IMR-90 (cell line): ENCODE data around the gene ARF5. TPM values are rescaled to one million over a fixed set of nuclear protein-coding genes. Genes with fewer than 3 reads are reported as not detected.

Experiments
- ATAC-seq: fragments of 200-7000 bp; cut with Tn5 transposase; 2 replicates; pipeline ENCODE4 v1.9.1; 2020; ENCODE audit warnings: low read depth, mild to moderate bottlenecking, moderate library complexity
- BruUV-seq: library from RNA; stranded (reverse); fragments of 400-500 nt; replicated peaks from 2 replicates; lab custom pipeline; 2021; lab: Mats Ljungman, UMichigan
- CTCF ChIA-PET: fragments of 300-600 bp; formaldehyde crosslinking; extraction: SDS; loops from one replicate; lab custom pipeline; 2021; ENCODE audit warnings: antibody characterized with exemption; lab: Yijun Ruan, JAX
- POLR2A ChIA-PET: fragments of 300-600 bp; sonication (Branson Sonifier 250); formaldehyde crosslinking; loops from one replicate; lab custom pipeline; 2022; ENCODE audit warnings: antibody characterized with exemption; ENCODE audit not compliant: unreplicated experiment; lab: Charles Lee
- DNase-seq: peaks from one replicate; pipeline ENCODE4 v3.0.0; 2013
- H2AFZ ChIP-seq: replicated peaks from 2 replicates; pipeline ENCODE3; 2013; ENCODE audit warnings: low read length, mild to moderate bottlenecking; ENCODE audit not compliant: poor library complexity
- H2AK5ac ChIP-seq: 2 replicates; pipeline ENCODE4 v1.6.1; 2013; ENCODE audit warnings: low read depth, low read length, inconsistent platforms
- H2AK9ac ChIP-seq: replicated peaks from 2 replicates; pipeline ENCODE3; 2013; ENCODE audit warnings: mild to moderate bottlenecking, low read depth, low read length, moderate library complexity; ENCODE audit not compliant: poor library complexity
- H2BK120ac ChIP-seq: 2 replicates; pipeline ENCODE4 v1.6.1; 2013; ENCODE audit warnings: low read depth, low read length, inconsistent platforms
- H2BK15ac ChIP-seq: 3 replicates; pipeline ENCODE4 v1.6.1; 2013; ENCODE audit warnings: low read depth, low read length, inconsistent platforms
- H2BK20ac ChIP-seq: 2 replicates; pipeline ENCODE4 v1.6.1; 2013; ENCODE audit warnings: low read depth, mild to moderate bottlenecking, inconsistent platforms, low read length, moderate library complexity
- H2BK5ac ChIP-seq: 2 replicates; pipeline ENCODE4 v1.6.1; 2013; ENCODE audit warnings: mild to moderate bottlenecking, low read depth, low read length, inconsistent platforms; ENCODE audit not compliant: poor library complexity, severe bottlenecking
- H3K14ac ChIP-seq: replicated peaks from 2 replicates; pipeline ENCODE4 v1.6.1; 2013; ENCODE audit warnings: low read depth, low read length, inconsistent platforms
- H3K18ac ChIP-seq: 2 replicates; pipeline ENCODE4 v1.6.1; 2013; ENCODE audit warnings: low read depth, low read length, control low read depth
- H3K23ac ChIP-seq: 2 replicates; pipeline ENCODE4 v1.6.1; 2013; ENCODE audit warnings: low read depth, low read length, inconsistent platforms
- H3K27ac ChIP-seq: 2 replicates; pipeline ENCODE4 v1.5.1; 2013; ENCODE audit warnings: mild to moderate bottlenecking, control low read depth, low read length; ENCODE audit not compliant: insufficient read depth
- H3K27me3 ChIP-seq: 2 replicates; pipeline ENCODE4 v1.6.1; 2013; ENCODE audit warnings: low read length; ENCODE audit not compliant: control insufficient read depth, insufficient read depth
- H3K36me3 ChIP-seq: 2 replicates; pipeline ENCODE4 v1.6.1; 2013; ENCODE audit warnings: low read length, mixed read lengths; ENCODE audit not compliant: control insufficient read depth, insufficient read depth
- H3K4ac ChIP-seq: 2 replicates; pipeline ENCODE4 v1.6.1; 2013; ENCODE audit warnings: low read depth, low read length, inconsistent platforms
- H3K4me1 ChIP-seq: 2 replicates; pipeline ENCODE4 v1.6.1; 2013; ENCODE audit warnings: low read length, mixed read lengths; ENCODE audit not compliant: control insufficient read depth, insufficient read depth
- H3K4me2 ChIP-seq: 2 replicates; pipeline ENCODE4 v1.6.1; 2013; ENCODE audit warnings: low read depth, mild to moderate bottlenecking, control low read depth, low read length, moderate library complexity
- H3K4me3 ChIP-seq: 2 replicates; pipeline ENCODE4 v1.5.1; 2013; ENCODE audit warnings: low read depth, mild to moderate bottlenecking, control low read depth, low read length, moderate library complexity; ENCODE audit not compliant: insufficient read depth
- H3K56ac ChIP-seq: 2 replicates; pipeline ENCODE4 v1.6.1; 2013; ENCODE audit warnings: low read length, inconsistent platforms; ENCODE audit not compliant: insufficient read depth; ENCODE audit errors: extremely low read depth
- H3K79me1 ChIP-seq, 2 experiments: 2 replicates each; pipeline ENCODE4 v1.6.1; 2013; ENCODE audit warnings: low read length in 2 of 2, inconsistent platforms in 1 of 2, low read depth in 1 of 2
- H3K9ac ChIP-seq: 2 replicates; pipeline ENCODE4 v1.6.1; 2013; ENCODE audit warnings: low read depth, low read length, control low read depth
- H3K9me1 ChIP-seq: 2 replicates; pipeline ENCODE4 v1.6.1; 2013; ENCODE audit warnings: low read length, inconsistent platforms; ENCODE audit not compliant: insufficient read depth
- H3K9me3 ChIP-seq: 2 replicates; pipeline ENCODE4 v1.6.1; 2013; ENCODE audit warnings: low read length; ENCODE audit not compliant: control insufficient read depth, insufficient read depth
- H4K20me1 ChIP-seq: 2 replicates; pipeline ENCODE4 v1.6.1; 2013; ENCODE audit warnings: low read length, inconsistent platforms; ENCODE audit not compliant: insufficient read depth
- H4K5ac ChIP-seq: 2 replicates; pipeline ENCODE4 v1.6.1; 2013; ENCODE audit warnings: mild to moderate bottlenecking, low read depth, low read length, control low read depth
- H4K8ac ChIP-seq, 2 experiments: 2 replicates each; pipeline ENCODE4 v1.6.1; 2013; ENCODE audit warnings: low read depth in 2 of 2, low read length in 2 of 2, control low read depth in 1 of 2, inconsistent platforms in 1 of 2
- H4K91ac ChIP-seq: 2 replicates; pipeline ENCODE4 v1.6.1; 2013; ENCODE audit warnings: low read depth, low read length, inconsistent platforms; ENCODE audit not compliant: insufficient read depth
- BHLHE40 ChIP-seq: fragments of 150-350 bp; IDR thresholded peaks from 2 replicates; pipeline ENCODE4 v1.6.1; 2016; ENCODE audit warnings: mild to moderate bottlenecking, low read depth, low read length
- CEBPB ChIP-seq: IDR thresholded peaks from 2 replicates; pipeline ENCODE4 v1.6.1; 2012; ENCODE audit warnings: low read depth, low read length, improper control_type of control experiment
- CHD1 ChIP-seq: IDR thresholded peaks from 2 replicates; pipeline ENCODE4 v1.6.1; 2012; ENCODE audit warnings: low read depth, low read length, improper control_type of control experiment
- ELK1 ChIP-seq: fragments of 150-350 bp; IDR thresholded peaks from 2 replicates; pipeline ENCODE4 v1.6.1; 2016; ENCODE audit warnings: low read depth, mild to moderate bottlenecking, low read length, moderate library complexity, borderline replicate concordance
- FOS ChIP-seq: fragments of 150-350 bp; IDR thresholded peaks from 2 replicates; pipeline ENCODE4 v1.6.1; 2016; ENCODE audit warnings: low read depth, low read length
- MAFK ChIP-seq: IDR thresholded peaks from 2 replicates; pipeline ENCODE4 v1.6.1; 2012; ENCODE audit warnings: low read depth, low read length, improper control_type of control experiment
- MAZ ChIP-seq: IDR thresholded peaks from 2 replicates; pipeline ENCODE4 v1.6.1; 2012; ENCODE audit warnings: low read depth, mild to moderate bottlenecking, low read length, improper control_type of control experiment, moderate library complexity, borderline replicate concordance
- MXI1 ChIP-seq: IDR thresholded peaks from 2 replicates; pipeline ENCODE4 v1.6.1; 2012; ENCODE audit warnings: low read depth, mild to moderate bottlenecking, low read length, moderate library complexity, borderline replicate concordance
- NFE2L2 ChIP-seq: fragments of 150-350 bp; IDR thresholded peaks from 2 replicates; pipeline ENCODE4 v1.6.1; 2016; ENCODE audit warnings: low read depth, mild to moderate bottlenecking, low read length
- POLR2A ChIP-seq: IDR thresholded peaks from 2 replicates; pipeline ENCODE4 v1.6.1; 2012; ENCODE audit warnings: mild to moderate bottlenecking, low read depth, low read length
- RCOR1 ChIP-seq: IDR thresholded peaks from 2 replicates; pipeline ENCODE4 v1.6.1; 2012; ENCODE audit warnings: mild to moderate bottlenecking, low read length, improper control_type of control experiment; ENCODE audit not compliant: insufficient replicate concordance
- RFX5 ChIP-seq: IDR thresholded peaks from 2 replicates; pipeline ENCODE4 v1.8.0; 2012; ENCODE audit warnings: low read depth, mild to moderate bottlenecking, low read length, moderate library complexity
- SMC3 ChIP-seq: fragments of 150-350 bp; IDR thresholded peaks from 2 replicates; pipeline ENCODE4 v1.6.1; 2016; ENCODE audit warnings: low read depth, mild to moderate bottlenecking, antibody characterized with exemption, low read length, moderate library complexity
- WGBS, 2 experiments: methylation state at CpG; one replicate each; pipeline versions ENCODE4 v1.1.5 to v1.1.7; 2013; ENCODE audit warnings: missing lambda C conversion rate in 2 of 2; ENCODE audit not compliant: insufficient read length in 1 of 2; ENCODE audit errors: extremely low coverage in 2 of 2; 5-methylcytosine and 5-hydroxymethylcytosine counted together
- dilution Hi-C: fragments of 300-500 bp; cut with HindIII; formaldehyde crosslinking; loops from one replicate; pipeline ENCODE4 v1.14.3; 2018; ENCODE audit warnings: low sequenced_read_pairs; ENCODE audit not compliant: unreplicated experiment
- in situ Hi-C: fragments of 300-500 bp; cut with MboI; formaldehyde crosslinking; loops from 3 replicates; pipeline ENCODE4 v1.14.3; 2019; ENCODE audit warnings: low sequenced_read_pairs, inconsistent platforms, mixed read lengths
- intact Hi-C: fragments of 100-400 bp; cut with micrococcal nuclease; formaldehyde crosslinking; loops from 2 replicates; pipeline ENCODE4 v1.10.0; 2022
- polyA plus RNA-seq, 3 experiments: library from polyadenylated mRNA; depleted of rRNA; stranded (reverse); fragments of >200 nt; gene quantifications; 2 replicates each; pipeline ENCODE4 v1.2.3, GENCODE V29; 2012; ENCODE audit warnings: low replicate concordance in 1 of 3
- total RNA-seq: library from RNA; depleted of rRNA; stranded (reverse); fragments of >200 nt; gene quantifications from 2 replicates; pipeline ENCODE4 v1.2.3, GENCODE V29; 2012
- TF ChIP-seq, protein P1 (sequence below): conservative IDR thresholded peaks from 2 replicates; pipeline ENCODE4 v1.5.1; 2012; ENCODE audit warnings: mild to moderate bottlenecking, low read depth, low read length, improper control_type of control experiment
- TF ChIP-seq, protein P2 (sequence below): fragments of 150-350 bp; IDR thresholded peaks from 2 replicates; pipeline ENCODE4 v1.6.1; 2017; ENCODE audit warnings: mild to moderate bottlenecking, antibody characterized with exemption, low read length, low read depth

The ARF5 gene
- total and polyA plus RNA-seq, 2 of the 4 experiments (the other 2 are of a cell fraction), result 128 to 274 TPM

DNA sequence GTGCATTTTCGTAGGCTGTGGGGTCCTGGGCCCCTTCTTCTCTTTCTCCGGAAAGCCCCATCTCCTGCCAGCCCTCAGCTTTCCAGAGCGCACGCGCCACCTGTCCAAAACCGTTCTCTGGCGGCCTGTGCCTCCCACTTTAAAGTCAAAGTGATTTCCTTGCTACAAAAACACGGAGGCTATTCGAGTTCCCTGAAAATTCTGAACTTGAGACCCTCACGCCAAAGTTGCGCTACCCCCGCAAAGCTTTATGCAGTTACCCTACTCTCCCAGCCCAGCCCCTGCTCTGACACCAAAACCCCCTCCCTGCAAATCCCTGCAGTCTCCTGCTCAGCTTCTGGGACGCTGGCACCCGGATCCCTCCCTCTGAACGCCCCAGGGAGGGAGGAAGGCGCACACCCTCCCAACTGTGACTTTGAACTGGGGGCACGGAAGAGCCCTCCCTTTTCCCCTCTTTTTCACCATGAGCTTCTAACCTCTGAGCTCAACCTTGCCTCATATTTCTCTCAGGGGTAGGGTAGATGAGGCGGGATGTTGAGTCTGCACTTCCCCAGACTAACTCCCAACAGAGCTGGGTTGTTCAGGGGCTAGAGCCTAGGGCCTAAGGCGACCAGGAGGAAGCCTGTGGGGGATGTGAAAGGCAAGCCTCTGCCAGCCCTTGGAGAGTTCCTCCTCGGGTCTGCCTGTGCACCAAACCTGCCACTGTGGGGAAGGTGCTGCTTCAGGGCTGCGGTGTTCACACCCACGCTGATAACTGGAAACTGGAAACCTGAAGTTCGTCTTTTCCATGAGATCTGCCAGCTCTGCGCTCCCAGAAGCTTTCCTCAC, 32.4 kb downstream of the ARF5 start:
- H2BK20ac ChIP-seq, result no peak overlapping the region
- dilution Hi-C loops, result no loop called here
- TF ChIP-seq FOS (no peak), BHLHE40 (no peak), SMC3 (no peak), MAZ (no peak), CHD1 (no peak), POLR2A (no peak), RFX5 (no peak), NFE2L2 (no peak), MAFK (no peak), RCOR1 (no peak), ELK1 (no peak), CEBPB (no peak), MXI1 (no peak)
- TF ChIP-seq, protein P1, sequence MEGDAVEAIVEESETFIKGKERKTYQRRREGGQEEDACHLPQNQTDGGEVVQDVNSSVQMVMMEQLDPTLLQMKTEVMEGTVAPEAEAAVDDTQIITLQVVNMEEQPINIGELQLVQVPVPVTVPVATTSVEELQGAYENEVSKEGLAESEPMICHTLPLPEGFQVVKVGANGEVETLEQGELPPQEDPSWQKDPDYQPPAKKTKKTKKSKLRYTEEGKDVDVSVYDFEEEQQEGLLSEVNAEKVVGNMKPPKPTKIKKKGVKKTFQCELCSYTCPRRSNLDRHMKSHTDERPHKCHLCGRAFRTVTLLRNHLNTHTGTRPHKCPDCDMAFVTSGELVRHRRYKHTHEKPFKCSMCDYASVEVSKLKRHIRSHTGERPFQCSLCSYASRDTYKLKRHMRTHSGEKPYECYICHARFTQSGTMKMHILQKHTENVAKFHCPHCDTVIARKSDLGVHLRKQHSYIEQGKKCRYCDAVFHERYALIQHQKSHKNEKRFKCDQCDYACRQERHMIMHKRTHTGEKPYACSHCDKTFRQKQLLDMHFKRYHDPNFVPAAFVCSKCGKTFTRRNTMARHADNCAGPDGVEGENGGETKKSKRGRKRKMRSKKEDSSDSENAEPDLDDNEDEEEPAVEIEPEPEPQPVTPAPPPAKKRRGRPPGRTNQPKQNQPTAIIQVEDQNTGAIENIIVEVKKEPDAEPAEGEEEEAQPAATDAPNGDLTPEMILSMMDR, result no peak
- TF ChIP-seq, protein P2, sequence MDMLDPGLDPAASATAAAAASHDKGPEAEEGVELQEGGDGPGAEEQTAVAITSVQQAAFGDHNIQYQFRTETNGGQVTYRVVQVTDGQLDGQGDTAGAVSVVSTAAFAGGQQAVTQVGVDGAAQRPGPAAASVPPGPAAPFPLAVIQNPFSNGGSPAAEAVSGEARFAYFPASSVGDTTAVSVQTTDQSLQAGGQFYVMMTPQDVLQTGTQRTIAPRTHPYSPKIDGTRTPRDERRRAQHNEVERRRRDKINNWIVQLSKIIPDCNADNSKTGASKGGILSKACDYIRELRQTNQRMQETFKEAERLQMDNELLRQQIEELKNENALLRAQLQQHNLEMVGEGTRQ, result no peak

More for the DNA sequence above, 32.4 kb downstream of the ARF5 start:
- intact Hi-C loops (no loop called here), in situ Hi-C loops (no loop called here)
- no peak overlapping the region for H3K27ac ChIP-seq
- no peak overlapping the region for H3K56ac ChIP-seq
- no peaks in the 10 kb centered on the region for H3K79me1 ChIP-seq
- H3K9me1 ChIP-seq, result no peaks in the 10 kb centered on the region
- WGBS, 2 experiments, result 8% methylated on average over 9 of the region's 24 CpGs; no CpG with 5 or more reads in 1 of the 2 experiments
- no peaks in the 10 kb centered on the region for H3K36me3 ChIP-seq
- no peak; the same call in 1 of the 2 replicates for ATAC-seq
- no peak overlapping the region for H3K18ac ChIP-seq
- no peak for DNase-seq
- no peak overlapping the region for H2BK5ac ChIP-seq
- no TSS peak for BruUV-seq
- peaks cover 63% of the 10 kb centered on the region for H3K27me3 ChIP-seq
- no peak overlapping the region for H3K23ac ChIP-seq
- no peak overlapping the region; the same call in 1 of the 2 replicates for H3K4me2 ChIP-seq
- CTCF ChIA-PET, result no interaction called here
- no peak overlapping the region for H2AK9ac ChIP-seq
- no peak overlapping the region for H3K14ac ChIP-seq
- no peak overlapping the region for H4K8ac ChIP-seq
- H4K20me1 ChIP-seq, result no peaks in the 10 kb centered on the region
- H4K91ac ChIP-seq, result no peak overlapping the region
- H4K5ac ChIP-seq, result no peak overlapping the region
- no peak overlapping the region for H3K4ac ChIP-seq
- H2BK15ac ChIP-seq, result no peak overlapping the region
- POLR2A ChIA-PET, result no interaction called here
- H2AK5ac ChIP-seq, result no peak overlapping the region
- no peak overlapping the region for H3K4me3 ChIP-seq
- no peaks in the 10 kb centered on the region; the same call in 1 of the 2 replicates for H3K9me3 ChIP-seq
- no peak overlapping the region for H2BK120ac ChIP-seq
- no peak overlapping the region for H3K9ac ChIP-seq
- peak overlapping the region; percentile 41 for H2AFZ ChIP-seq
- 0 out of 2 replicates have a peak, but pooled peaks cover 2% of the 10 kb centered on the region for H3K4me1 ChIP-seq
